Panc1 (cell line): ENCODE measurements around the gene VAV3.

ENCODE experiments used
- POLR2AphosphoS5 ChIP-seq: IDR thresholded peaks from 2 replicates; pipeline ENCODE4 v1.6.1; 2012; ENCODE audit warnings: mild to moderate bottlenecking, low read depth, low read length, moderate library complexity
- SIN3A ChIP-seq: IDR thresholded peaks from 2 replicates; pipeline ENCODE4 v1.6.1; 2012; ENCODE audit warnings: low read depth, mild to moderate bottlenecking, low read length, moderate library complexity, borderline replicate concordance; ENCODE audit not compliant: insufficient read depth
- TCF7L2 ChIP-seq: IDR thresholded peaks from 2 replicates; pipeline ENCODE4 v1.6.1; 2011; ENCODE audit warnings: mild to moderate bottlenecking, low read depth, low read length, inconsistent platforms
- TF ChIP-seq, protein P1 (sequence below): fragments of 450-650 bp; IDR thresholded peaks from 2 replicates; pipeline ENCODE4 v1.5.1; 2017; ENCODE audit warnings: mild to moderate bottlenecking
- TF ChIP-seq, protein P2 (sequence below), 2 experiments: IDR thresholded peaks; 2 replicates each; pipeline ENCODE4 v1.6.1; 2011 to 2012; ENCODE audit warnings: low read depth in 2 of 2, control low read depth in 1 of 2, low read length in 1 of 2, mild to moderate bottlenecking in 1 of 2, moderate library complexity in 1 of 2; ENCODE audit not compliant: insufficient read depth in 1 of 2

DNA sequence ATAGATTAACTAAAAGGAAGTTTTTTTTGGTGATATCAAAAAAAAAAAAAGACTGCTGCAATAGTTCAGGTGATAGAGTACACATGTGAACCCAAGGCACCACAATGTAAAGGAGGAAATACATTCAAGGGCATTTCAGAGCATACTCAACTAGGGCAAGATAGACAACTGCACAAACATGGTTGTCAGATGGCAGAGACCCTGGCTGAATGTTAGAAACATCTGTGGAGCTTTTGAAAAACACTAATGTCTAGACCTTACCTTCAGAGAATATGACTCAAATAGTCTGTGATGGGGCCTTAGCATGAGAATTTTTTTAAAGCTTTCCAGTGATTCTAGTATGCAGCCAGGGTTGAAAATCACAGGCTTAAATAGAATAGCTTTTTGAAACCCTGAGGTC lies 173.6 kb downstream of the VAV3 start:
- TF ChIP-seq, protein P1, sequence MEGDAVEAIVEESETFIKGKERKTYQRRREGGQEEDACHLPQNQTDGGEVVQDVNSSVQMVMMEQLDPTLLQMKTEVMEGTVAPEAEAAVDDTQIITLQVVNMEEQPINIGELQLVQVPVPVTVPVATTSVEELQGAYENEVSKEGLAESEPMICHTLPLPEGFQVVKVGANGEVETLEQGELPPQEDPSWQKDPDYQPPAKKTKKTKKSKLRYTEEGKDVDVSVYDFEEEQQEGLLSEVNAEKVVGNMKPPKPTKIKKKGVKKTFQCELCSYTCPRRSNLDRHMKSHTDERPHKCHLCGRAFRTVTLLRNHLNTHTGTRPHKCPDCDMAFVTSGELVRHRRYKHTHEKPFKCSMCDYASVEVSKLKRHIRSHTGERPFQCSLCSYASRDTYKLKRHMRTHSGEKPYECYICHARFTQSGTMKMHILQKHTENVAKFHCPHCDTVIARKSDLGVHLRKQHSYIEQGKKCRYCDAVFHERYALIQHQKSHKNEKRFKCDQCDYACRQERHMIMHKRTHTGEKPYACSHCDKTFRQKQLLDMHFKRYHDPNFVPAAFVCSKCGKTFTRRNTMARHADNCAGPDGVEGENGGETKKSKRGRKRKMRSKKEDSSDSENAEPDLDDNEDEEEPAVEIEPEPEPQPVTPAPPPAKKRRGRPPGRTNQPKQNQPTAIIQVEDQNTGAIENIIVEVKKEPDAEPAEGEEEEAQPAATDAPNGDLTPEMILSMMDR = no peak
- TF ChIP-seq POLR2AphosphoS5 (no peak), SIN3A (no peak), TCF7L2 (no peak)
- TF ChIP-seq, protein P2, sequence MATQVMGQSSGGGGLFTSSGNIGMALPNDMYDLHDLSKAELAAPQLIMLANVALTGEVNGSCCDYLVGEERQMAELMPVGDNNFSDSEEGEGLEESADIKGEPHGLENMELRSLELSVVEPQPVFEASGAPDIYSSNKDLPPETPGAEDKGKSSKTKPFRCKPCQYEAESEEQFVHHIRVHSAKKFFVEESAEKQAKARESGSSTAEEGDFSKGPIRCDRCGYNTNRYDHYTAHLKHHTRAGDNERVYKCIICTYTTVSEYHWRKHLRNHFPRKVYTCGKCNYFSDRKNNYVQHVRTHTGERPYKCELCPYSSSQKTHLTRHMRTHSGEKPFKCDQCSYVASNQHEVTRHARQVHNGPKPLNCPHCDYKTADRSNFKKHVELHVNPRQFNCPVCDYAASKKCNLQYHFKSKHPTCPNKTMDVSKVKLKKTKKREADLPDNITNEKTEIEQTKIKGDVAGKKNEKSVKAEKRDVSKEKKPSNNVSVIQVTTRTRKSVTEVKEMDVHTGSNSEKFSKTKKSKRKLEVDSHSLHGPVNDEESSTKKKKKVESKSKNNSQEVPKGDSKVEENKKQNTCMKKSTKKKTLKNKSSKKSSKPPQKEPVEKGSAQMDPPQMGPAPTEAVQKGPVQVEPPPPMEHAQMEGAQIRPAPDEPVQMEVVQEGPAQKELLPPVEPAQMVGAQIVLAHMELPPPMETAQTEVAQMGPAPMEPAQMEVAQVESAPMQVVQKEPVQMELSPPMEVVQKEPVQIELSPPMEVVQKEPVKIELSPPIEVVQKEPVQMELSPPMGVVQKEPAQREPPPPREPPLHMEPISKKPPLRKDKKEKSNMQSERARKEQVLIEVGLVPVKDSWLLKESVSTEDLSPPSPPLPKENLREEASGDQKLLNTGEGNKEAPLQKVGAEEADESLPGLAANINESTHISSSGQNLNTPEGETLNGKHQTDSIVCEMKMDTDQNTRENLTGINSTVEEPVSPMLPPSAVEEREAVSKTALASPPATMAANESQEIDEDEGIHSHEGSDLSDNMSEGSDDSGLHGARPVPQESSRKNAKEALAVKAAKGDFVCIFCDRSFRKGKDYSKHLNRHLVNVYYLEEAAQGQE (IDR thresholded peaks at IDR 0.05; ENCODE audit: insufficient read depth in 1 of 2, low read depth in 2 of 2, low read length in 1 of 2) = no peak
